ENCODE data around the gene SLC41A2. TPM values are rescaled to one million over a fixed set of nuclear protein-coding genes. Genes with fewer than 3 reads are reported as not detected.

Gene SLC41A2
- total and polyA plus RNA-seq, 2 of the 13 experiments (the other 11 are each of a cell fraction or from before 2014, with no cell fraction given), result 2.3 to 12.8 TPM

DNA sequence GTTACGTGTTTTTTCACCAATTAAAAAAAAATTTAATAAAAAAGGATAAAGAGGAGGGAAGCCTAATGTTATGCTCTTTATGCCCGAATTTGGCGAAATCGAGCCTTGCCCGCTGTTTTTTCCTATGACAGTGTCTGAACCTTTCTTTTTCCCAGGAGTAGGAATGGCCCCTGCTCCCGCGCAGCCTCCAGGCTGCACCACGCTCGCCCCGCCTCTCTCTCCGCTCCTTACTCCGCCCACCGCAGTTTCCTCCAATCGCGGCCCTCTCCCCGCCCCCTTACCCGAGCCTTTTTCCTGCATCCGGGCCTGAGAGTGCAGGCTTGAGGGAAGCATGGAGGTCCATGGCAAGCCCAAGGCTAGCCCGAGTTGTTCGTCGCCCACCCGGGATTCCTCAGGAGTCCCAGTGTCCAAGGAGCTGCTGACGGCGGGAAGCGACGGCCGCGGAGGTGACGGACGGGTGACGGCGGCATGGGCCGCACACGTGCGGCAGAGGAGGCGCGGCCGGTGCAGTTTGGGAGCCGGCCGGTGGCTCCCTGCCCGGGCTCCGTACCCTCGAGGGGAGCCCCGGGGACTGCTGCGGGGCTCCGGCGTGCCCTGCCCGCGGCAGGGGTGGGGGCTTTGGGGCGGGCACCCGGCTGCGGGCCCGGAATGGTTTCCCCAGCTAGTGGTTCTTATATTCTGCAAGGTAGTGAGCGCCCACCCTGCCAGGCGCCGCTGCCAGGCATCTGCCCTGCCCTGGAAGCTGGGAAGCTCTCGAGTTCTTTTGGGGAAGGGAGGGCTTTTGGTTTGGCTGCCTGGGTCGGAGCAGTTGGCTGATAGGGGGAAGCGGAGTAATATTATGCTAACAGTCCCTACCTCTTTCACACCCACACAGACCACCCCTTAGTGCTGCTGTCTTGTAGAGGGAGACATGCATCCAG lies 28.2 kb upstream of the SLC41A2 start, which contains the start of gene NOPCHAP1 (continued):
- TF ChIP-seq, protein P1, sequence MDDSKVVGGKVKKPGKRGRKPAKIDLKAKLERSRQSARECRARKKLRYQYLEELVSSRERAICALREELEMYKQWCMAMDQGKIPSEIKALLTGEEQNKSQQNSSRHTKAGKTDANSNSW (CRISPR knock-in tag; IDR thresholded peaks at IDR 0.05; ENCODE audit: borderline replicate concordance), result 0 out of 2 replicates have a peak, but pooled peaks have one; percentile 41
- TF ChIP-seq KDM2A (CRISPR knock-in tag; IDR thresholded peaks at IDR 0.05; ENCODE audit: borderline replicate concordance, low read depth) (peak; percentile 55), ZNF235 (CRISPR knock-in tag; IDR thresholded peaks at IDR 0.05; ENCODE audit: borderline replicate concordance) (no peak), ZC3H13 (CRISPR knock-in tag; IDR thresholded peaks at IDR 0.05) (no peak), PAX8 (CRISPR knock-in tag; IDR thresholded peaks at IDR 0.05; ENCODE audit: borderline replicate concordance) (no peak), HES4 (CRISPR knock-in tag; IDR thresholded peaks at IDR 0.05; ENCODE audit: borderline replicate concordance) (0 out of 2 replicates have a peak, but pooled peaks have one; percentile 41), ZNF432 (CRISPR knock-in tag; IDR thresholded peaks at IDR 0.05; ENCODE audit: borderline replicate concordance) (no peak), MXD4 (CRISPR knock-in tag; IDR thresholded peaks at IDR 0.05) (peak; percentile 81; the same call in 1 of the 2 replicates), PHF20 (CRISPR knock-in tag; IDR thresholded peaks at IDR 0.05) (peak; percentile 75), TP53 (CRISPR knock-in tag; conservative IDR thresholded peaks at IDR 0.05) (0 out of 2 replicates have a peak, but pooled peaks have one; percentile 49), ARHGAP35 (CRISPR knock-in tag; IDR thresholded peaks at IDR 0.05; ENCODE audit: borderline replicate concordance) (peak; percentile 83), PPARG (CRISPR knock-in tag; conservative IDR thresholded peaks at IDR 0.05) (0 out of 2 replicates have a peak, but pooled peaks have one; percentile 30)
- TF ChIP-seq, protein P2, sequence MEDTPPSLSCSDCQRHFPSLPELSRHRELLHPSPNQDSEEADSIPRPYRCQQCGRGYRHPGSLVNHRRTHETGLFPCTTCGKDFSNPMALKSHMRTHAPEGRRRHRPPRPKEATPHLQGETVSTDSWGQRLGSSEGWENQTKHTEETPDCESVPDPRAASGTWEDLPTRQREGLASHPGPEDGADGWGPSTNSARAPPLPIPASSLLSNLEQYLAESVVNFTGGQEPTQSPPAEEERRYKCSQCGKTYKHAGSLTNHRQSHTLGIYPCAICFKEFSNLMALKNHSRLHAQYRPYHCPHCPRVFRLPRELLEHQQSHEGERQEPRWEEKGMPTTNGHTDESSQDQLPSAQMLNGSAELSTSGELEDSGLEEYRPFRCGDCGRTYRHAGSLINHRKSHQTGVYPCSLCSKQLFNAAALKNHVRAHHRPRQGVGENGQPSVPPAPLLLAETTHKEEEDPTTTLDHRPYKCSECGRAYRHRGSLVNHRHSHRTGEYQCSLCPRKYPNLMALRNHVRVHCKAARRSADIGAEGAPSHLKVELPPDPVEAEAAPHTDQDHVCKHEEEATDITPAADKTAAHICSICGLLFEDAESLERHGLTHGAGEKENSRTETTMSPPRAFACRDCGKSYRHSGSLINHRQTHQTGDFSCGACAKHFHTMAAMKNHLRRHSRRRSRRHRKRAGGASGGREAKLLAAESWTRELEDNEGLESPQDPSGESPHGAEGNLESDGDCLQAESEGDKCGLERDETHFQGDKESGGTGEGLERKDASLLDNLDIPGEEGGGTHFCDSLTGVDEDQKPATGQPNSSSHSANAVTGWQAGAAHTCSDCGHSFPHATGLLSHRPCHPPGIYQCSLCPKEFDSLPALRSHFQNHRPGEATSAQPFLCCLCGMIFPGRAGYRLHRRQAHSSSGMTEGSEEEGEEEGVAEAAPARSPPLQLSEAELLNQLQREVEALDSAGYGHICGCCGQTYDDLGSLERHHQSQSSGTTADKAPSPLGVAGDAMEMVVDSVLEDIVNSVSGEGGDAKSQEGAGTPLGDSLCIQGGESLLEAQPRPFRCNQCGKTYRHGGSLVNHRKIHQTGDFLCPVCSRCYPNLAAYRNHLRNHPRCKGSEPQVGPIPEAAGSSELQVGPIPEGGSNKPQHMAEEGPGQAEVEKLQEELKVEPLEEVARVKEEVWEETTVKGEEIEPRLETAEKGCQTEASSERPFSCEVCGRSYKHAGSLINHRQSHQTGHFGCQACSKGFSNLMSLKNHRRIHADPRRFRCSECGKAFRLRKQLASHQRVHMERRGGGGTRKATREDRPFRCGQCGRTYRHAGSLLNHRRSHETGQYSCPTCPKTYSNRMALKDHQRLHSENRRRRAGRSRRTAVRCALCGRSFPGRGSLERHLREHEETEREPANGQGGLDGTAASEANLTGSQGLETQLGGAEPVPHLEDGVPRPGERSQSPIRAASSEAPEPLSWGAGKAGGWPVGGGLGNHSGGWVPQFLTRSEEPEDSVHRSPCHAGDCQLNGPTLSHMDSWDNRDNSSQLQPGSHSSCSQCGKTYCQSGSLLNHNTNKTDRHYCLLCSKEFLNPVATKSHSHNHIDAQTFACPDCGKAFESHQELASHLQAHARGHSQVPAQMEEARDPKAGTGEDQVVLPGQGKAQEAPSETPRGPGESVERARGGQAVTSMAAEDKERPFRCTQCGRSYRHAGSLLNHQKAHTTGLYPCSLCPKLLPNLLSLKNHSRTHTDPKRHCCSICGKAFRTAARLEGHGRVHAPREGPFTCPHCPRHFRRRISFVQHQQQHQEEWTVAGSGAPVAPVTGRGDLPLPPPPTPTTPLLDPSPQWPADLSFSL (CRISPR knock-in tag; IDR thresholded peaks at IDR 0.05), result no peak
- TF ChIP-seq, protein P3, sequence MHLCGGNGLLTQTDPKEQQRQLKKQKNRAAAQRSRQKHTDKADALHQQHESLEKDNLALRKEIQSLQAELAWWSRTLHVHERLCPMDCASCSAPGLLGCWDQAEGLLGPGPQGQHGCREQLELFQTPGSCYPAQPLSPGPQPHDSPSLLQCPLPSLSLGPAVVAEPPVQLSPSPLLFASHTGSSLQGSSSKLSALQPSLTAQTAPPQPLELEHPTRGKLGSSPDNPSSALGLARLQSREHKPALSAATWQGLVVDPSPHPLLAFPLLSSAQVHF (CRISPR knock-in tag; IDR thresholded peaks at IDR 0.05), result no peak
- TF ChIP-seq, protein P4, sequence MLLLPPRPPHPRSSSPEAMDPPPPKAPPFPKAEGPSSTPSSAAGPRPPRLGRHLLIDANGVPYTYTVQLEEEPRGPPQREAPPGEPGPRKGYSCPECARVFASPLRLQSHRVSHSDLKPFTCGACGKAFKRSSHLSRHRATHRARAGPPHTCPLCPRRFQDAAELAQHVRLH (CRISPR knock-in tag; IDR thresholded peaks at IDR 0.05; ENCODE audit: borderline replicate concordance, low read depth), result peak; percentile 45; the same call in 1 of the 2 replicates
- TF ChIP-seq, protein P5, sequence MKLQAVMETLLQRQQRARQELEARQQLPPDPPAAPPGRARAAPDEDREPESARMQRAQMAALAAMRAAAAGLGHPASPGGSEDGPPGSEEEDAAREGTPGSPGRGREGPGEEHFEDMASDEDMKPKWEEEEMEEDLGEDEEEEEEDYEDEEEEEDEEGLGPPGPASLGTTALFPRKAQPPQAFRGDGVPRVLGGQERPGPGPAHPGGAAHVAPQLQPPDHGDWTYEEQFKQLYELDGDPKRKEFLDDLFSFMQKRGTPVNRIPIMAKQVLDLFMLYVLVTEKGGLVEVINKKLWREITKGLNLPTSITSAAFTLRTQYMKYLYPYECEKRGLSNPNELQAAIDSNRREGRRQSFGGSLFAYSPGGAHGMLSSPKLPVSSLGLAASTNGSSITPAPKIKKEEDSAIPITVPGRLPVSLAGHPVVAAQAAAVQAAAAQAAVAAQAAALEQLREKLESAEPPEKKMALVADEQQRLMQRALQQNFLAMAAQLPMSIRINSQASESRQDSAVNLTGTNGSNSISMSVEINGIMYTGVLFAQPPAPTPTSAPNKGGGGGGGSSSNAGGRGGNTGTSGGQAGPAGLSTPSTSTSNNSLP (IDR thresholded peaks at IDR 0.05; ENCODE audit: low read depth, low read length), result no peak
- TF ChIP-seq, protein P6, sequence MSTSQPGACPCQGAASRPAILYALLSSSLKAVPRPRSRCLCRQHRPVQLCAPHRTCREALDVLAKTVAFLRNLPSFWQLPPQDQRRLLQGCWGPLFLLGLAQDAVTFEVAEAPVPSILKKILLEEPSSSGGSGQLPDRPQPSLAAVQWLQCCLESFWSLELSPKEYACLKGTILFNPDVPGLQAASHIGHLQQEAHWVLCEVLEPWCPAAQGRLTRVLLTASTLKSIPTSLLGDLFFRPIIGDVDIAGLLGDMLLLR (CRISPR knock-in tag; IDR thresholded peaks at IDR 0.05), result no peak; the same call in 1 of the 2 replicates

All from HepG2 (cell line).